VCaP (cell line): Measurements from ENCODE around the gene MST1.
A peak's percentile ranks its signal among the peaks of the same experiment; 100 is the strongest.

Experiments used
- H3K27ac ChIP-seq: fragments of 450-650 bp; 2 replicates; pipeline ENCODE4 v1.5.1; 2017
- CTCF ChIP-seq: fragments of 450-650 bp; conservative IDR thresholded peaks from 2 replicates; pipeline ENCODE4 v1.5.1; 2017; ENCODE audit warnings: mild to moderate bottlenecking, moderate library complexity

MST1 gene

DNA sequence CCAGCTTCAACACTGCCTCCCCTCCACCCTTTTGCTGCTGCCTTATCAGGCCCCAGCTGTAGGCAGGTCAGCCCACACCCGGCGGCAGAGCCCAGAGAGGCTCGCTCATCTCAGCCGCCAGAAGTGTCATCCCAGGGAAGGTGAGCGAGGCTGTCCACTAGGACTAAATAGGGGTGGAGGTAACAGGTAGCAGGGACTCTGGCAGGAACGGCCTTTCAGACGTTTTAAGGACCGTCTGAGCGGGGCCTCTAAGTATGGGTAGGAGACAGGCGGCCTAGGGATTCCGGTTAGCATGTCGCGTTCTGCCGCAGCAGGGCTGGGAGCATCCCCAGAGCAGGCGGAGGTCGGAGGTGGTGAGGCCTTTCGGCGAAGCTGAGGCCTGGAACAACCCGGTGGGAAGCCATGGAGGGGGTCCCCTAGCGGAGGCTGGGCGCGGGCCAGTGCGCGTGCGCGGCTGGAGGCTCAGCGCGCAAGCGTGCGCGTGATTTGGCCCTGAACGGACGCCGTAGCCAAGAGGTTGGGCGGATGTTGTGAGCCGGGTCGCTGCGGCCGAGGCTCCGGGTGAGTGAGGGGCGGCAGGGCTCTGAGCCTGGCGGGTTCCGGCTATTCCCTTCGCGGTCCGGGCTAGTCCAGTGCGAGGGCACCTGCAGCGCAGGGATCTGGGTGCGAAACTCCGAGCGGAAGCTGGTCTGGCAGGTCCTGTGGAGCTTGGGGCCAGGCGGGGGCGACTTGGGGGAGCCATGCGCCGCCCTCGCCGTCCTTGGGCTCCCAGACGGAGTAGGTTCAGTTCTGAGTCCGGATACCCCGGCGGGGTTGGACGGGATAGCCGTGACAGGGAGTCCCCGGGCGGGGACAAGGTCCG, at the start of gene MST1, which contains the start of gene RNF123:
Gene MST1, minus strand, starts transcription at position 429 of the 862 bp plus-strand sequence. CDS start 783 bp downstream, outside the sequence.
Gene RNF123, plus strand, starts transcription at position 512 of the 862 bp plus-strand sequence. CDS start 1,609 bp downstream, outside the sequence.
- TF ChIP-seq CTCF: no peak
- H3K27ac ChIP-seq: peak within 1 kb of the TSS; percentile 78

DNA sequence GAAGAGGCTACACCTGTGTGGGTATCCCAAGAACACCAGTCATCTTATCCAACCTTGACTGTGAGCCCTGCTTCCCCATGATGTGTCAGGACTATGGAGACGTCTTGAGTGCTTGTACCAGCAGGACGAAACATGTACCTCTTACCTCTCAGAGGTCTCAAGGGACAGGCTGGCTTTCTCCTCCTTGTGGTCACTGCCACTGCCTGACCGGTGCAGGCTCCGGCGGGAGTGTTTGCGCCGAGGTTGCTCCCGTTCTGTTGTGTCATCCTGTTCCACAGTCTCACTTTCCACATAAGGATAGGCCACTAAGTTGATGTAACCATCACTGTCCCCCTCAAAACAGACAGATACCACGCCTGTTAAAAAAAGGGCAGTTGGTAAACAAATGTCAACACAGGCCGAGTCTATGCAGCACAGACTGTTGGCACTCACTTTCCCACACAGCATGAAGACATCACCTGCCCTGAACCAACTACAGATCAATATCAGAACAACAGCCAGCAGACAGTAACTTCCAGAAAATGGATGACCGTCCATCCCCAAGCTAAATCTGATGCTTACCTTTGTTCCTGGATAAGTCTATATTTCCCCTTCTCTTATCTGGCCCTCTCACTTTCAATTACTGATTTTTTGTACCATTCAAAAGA, 48.9 kb upstream of the MST1 start:
- no peak overlapping the region for H3K27ac ChIP-seq
- no peak for TF ChIP-seq CTCF

DNA sequence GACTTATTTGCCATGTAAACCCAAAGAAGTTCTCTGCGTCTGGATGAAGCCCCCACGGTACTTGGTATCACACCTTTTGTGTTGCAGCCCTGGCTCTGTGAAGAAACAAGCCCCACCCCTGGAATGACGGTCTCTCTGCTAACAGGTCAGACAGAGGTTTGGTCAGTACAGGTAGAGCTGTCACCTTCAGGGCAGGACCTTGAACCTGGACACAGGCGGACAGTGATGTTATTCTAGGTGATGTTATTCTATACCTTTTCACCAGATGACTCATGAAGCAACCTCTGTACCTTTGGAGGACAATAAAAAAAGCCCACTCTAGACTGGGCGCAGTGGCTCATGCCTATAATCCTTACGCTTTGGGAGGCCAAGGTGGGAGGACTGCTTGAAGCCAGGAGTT, 45.5 kb upstream of the MST1 start:
- TF ChIP-seq CTCF: no peak
- no peak overlapping the region for H3K27ac ChIP-seq

DNA sequence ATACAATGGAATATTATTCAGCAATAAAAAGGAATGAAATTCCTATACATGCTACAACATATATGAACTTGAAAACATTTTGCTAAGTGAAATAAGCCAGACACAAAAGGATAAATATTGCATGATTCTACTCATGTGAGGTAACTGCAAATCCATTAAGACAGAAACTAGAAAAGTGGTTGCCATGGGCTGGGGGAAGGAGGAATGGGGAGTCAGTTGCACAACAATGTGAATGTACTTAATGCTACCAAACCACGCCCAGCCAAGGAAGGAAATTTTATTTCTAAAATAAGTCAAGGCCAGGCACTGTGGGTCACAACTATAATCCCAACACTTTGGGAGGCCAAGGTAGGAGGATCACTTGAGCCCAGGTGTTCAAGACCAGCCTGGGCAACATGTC, 44.3 kb upstream of the MST1 start:
- H3K27ac ChIP-seq: no peak overlapping the region
- TF ChIP-seq CTCF: no peak

DNA sequence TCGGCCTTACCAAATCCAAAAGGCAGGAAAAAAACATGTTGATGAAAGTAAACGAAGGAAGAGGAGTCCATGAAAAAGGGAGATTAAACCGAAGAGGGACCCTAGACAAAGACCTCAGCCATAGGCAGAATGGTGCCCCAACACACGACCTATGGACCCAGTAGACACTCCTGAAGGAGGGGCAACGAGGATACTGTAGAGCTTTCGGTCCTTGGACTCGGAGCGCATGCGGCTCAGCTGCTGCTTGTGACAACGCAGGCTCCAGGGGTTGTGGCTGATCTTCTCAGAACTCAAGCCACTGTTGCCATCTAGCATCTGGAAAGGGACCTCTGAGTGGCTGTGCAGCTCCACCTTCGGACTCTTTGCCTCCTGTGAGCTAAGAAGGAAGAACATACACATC, 43.3 kb upstream of the MST1 start:
- H3K27ac ChIP-seq: no peak overlapping the region
- no peak for TF ChIP-seq CTCF

DNA sequence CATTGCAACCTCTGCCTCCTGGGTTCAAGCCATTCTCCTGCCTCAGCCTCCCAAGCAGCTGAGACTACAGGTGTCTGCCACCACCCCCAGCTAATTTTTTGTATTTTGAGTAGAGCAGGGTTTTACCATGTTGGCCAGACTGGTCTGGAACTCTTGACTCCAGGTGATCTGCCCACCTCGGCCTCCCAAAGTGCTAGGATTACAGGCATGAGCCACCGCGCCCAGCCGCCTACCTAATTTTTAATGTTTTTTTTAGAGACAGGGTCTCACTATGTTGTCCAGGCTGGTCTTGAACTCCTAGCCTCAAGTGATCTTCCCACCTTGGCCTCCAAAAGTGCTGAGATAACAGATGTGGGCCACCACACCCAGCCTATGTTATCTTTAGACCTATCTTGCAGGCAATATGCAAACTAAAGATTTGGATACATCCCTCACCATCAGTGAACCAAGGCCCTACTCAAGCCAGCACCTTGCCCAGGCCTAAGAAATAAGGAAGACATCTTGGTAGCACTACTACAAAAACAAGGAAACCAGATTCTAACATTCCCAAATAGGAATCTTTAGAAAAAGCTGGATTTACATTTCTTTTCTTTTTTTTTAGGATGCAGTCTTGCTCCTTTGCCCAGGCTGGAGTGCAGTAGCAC, 40.8 kb upstream of the MST1 start:
- no peak for TF ChIP-seq CTCF
- H3K27ac ChIP-seq: no peak overlapping the region

- no peak for TF ChIP-seq CTCF
- no peak overlapping the region for H3K27ac ChIP-seq
Observed at GRCh38 chr3:49727924-49728361, 38.7 kb upstream of the MST1 start.
